ENCODE data around the gene COPS4.

The COPS4 gene

DNA sequence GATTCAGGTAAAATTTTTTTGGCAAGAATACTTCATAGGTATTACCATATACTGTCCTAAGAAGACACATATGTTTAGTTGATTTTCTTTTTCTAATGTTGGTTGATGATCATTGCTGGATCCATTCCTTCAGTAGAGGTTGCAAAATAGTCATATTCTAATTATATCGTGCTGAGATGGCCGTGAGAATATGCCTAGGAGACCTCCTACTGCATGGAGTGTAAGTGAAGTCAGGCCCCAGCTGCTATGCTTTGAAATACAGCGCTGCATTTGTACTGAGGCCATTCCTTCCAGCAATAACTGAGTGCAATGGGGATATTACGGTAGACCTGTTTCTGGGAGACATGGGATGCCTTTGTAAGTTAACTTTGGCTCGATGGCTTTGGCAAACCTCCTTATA, 86.3 kb downstream of the COPS4 start:
- no peak for DNase-seq (ENCODE audit: low spot score)

DNA sequence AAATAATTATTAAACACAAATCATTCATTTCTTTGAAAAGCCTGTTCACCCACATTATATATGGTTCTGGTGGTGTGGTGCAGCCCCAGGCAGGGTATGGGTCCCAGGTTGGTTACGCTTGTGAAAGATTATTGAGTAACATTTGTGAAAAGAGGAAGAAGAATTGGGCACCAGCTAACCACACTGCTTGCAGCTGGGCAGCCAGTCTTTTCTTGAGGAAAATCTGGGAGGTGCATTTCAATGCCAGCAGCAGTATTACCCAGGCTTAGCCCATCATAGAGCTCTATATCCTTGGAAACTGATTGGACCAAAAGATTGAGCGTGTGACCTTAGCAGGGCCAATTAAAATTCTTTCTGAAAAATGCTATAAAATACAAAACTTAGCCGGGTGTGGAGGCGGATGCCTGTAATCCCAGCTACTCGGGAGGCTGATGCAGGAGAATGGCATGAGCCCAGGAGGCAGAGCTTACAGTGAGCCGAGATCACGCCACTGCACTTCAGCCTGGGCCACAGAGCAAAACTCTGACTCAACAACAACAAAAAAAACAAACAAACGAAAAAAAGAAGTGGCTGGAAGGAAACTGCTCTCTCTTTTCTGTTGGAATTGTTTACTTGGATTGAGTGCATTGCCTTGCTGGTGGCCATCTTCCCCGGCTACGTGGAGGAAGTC, 89.3 kb downstream of the COPS4 start:
- no peak for DNase-seq (ENCODE audit: low spot score)
